ENCODE data around the gene KRTAP6-2.

DNA sequence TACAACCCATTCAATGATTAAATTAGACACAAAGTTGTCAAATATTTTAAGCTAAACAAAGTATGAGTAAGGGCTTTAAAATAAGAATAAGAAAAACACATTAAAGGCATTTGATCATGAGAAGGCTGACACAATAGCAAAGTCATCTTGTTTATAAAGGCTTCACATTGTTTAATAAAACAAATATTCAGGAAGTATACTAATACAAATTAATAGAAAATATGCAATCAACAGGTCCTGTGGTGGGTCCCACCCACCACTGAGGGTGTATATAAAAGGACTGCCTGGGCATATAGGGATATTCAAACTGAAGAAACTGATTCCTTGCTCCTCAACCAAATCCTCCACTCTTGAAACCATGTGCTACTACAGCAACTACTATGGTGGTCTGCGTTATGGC lies 36.2 kb upstream of the KRTAP6-2 start, which contains the start of gene KRTAP20-2:
- TF ChIP-seq, protein P1, sequence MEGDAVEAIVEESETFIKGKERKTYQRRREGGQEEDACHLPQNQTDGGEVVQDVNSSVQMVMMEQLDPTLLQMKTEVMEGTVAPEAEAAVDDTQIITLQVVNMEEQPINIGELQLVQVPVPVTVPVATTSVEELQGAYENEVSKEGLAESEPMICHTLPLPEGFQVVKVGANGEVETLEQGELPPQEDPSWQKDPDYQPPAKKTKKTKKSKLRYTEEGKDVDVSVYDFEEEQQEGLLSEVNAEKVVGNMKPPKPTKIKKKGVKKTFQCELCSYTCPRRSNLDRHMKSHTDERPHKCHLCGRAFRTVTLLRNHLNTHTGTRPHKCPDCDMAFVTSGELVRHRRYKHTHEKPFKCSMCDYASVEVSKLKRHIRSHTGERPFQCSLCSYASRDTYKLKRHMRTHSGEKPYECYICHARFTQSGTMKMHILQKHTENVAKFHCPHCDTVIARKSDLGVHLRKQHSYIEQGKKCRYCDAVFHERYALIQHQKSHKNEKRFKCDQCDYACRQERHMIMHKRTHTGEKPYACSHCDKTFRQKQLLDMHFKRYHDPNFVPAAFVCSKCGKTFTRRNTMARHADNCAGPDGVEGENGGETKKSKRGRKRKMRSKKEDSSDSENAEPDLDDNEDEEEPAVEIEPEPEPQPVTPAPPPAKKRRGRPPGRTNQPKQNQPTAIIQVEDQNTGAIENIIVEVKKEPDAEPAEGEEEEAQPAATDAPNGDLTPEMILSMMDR (IDR thresholded peaks at IDR 0.05): no peak
- TF ChIP-seq POLR2A (IDR thresholded peaks at IDR 0.05): no peak
